Left renal pelvis (tissue), 4 donors: Measurements from ENCODE around the gene TRIM50. TPM values are rescaled to one million over a fixed set of nuclear protein-coding genes. Genes with fewer than 3 reads are reported as not detected.
"Not testable (repeated sequence)": the region's sequence is repeated elsewhere in the genome, so short reads cannot be mapped to it uniquely, and the experiment has no call there.

Source experiments
- DNase-seq, 4 donors: peaks; one replicate each; pipeline ENCODE4 v3.0.0-alpha.2; 2013; ENCODE audit warnings: low read depth in 4 of 4, low spot score in 3 of 4
- polyA plus RNA-seq, 4 donors: library from polyadenylated mRNA; unstranded; fragments of 120-200 nt; gene quantifications; one replicate each; pipeline ENCODE4 v1.2.1, GENCODE V29; 2013; ENCODE audit not compliant: insufficient read length in 4 of 4

Gene TRIM50
- polyA plus RNA-seq, 4 donors: 0.31 to 0.55 TPM; not detected in 2

DNA sequence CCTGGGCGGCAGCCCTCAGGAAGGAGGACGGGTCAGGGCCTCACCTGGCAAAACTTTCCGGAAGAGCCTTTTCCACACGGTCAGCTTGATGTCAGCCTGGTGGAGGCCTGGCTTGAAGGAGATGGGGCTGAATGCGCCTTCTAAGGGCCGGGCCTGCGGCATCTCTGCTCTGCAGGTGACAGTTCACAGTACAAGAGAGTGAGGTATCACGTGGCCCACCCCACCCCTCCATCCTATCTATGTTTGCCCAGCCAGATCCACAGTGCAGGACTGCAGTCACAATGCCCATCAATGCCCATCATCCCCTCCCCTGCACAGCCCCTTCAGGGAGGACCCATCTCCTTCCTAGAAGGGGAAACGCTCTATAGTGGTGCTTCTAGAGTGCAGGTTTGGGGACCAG lies 11.4 kb downstream of the TRIM50 start:
- no peak for DNase-seq

DNA sequence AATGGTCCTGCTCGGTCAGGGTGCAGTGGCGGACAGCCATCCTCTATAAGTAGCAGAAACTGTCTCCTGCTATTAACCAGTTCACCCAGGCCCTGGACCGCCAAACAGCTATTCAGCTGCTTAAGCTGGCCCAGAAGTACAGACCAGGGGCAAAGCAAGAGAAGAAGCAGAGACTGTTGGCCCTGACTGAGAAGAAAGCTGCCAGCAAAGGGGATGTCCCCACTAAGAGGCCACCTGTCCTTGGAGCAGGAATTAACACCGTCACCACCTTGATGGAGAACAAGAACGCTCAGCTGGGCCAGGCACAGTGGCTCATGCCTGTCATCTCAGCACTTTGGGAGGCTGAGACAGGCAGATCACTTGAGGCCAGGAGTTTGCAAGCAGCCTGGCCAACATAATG lies 13.6 kb downstream of the TRIM50 start:
- no peak for DNase-seq

DNA sequence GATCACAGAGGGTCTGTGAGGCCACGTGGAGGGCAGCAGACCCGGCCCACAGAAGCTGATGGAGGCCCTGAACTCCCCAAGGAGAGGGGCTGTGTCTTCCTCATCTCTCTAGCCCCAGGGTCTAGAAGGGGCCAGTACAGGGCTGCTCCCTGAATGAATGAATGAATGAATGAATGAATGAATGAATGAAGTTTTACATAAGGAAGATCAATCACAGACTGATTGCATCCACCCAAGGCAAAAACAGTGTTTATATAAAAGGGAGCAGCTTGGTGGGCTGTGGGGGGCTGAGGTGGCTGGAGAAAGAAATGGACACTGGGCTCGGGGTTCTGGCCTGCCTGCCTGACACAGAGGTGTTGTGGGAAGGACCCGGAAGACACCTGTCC lies 14.4 kb downstream of the TRIM50 start:
- no peak for DNase-seq

DNA sequence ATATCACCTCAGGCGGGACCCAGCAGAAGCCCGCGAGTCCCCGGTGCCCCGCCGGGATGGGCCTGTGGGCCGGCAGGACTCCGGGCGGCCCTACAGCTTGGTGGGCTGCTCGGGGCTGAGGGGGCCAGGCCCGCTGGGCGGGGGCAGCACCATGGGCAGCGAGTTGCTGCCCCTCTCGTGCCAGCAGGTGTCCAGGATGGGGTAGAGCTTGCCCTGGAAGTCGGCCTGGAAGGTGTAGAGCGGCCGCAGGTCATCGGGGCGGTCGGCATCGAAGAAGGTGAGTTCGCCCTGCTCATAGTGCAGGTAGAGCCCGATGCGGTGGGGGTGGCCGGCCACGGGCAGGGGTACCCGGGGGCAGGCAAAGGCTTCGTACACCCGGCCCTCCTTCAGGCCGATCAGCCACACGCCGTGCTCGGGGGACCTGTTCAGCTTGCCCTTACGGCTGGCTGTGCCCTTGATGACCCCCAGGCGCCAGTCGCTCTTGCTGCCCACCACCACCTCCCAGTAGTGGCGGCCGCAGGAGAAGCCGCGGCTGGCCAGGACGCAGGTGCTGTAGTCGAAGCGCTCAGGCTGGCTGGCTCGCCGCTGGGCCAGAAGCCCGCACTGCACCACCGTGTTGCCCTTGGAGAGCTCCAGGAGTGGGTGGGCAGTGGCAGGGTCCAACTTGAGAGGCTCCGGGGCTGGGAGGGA lies 14.9 kb downstream of the TRIM50 start:
- DNase-seq: no peak

DNA sequence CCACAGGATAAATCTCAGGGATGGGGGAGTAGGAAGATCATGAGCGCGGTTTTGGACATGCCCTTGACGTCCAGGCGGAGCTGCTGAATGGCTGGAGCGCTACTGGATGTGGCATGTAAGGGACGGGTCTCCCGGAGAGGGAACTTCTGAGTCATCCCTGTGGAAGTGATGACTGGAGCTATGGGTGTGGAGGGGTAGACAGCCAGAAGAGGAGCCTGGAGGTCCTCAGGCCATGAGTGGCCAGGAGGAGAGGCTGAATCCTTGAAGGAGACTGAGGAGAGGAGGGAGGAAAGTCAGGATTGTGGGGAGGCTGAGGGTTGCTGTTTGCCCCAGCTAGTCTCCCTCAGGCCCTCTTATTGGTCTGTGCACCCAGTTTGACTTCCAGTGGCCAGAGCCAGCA lies 16.5 kb downstream of the TRIM50 start:
- DNase-seq: not testable (repeated sequence)

DNA sequence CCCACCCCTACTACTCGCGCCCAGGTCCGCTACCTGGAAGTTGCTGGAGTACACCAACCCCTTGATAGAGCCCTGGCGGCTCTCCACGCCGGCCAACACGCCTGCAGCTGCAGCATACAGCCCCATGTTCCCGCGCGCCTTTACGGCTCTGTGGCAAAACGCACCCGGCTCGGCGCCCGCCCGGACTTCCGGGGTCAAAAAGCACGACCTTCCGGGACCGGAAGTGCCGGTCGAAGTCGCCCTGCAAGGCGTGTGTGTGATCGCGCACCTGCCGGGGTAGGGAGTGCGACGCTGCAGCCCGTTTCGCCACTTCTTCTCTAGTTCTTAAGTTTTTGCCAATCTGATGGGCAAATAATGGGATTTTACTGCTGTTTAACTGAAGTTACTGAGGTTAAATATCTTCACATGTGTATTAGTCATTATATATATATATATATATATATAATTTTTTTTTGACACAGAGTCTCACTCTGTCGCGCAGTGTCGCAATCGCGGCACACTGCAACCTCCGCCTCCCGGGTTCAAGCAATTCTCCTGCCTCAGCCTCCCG lies 19.1 kb downstream of the TRIM50 start, which contains the start of gene NSUN5:
NSUN5 (minus strand) TSS at position 162 of the 550 bp plus-strand sequence; CDS start at position 126, 36 bp downstream.
- DNase-seq: peak; percentile 29 to 63 (median 52)

DNA sequence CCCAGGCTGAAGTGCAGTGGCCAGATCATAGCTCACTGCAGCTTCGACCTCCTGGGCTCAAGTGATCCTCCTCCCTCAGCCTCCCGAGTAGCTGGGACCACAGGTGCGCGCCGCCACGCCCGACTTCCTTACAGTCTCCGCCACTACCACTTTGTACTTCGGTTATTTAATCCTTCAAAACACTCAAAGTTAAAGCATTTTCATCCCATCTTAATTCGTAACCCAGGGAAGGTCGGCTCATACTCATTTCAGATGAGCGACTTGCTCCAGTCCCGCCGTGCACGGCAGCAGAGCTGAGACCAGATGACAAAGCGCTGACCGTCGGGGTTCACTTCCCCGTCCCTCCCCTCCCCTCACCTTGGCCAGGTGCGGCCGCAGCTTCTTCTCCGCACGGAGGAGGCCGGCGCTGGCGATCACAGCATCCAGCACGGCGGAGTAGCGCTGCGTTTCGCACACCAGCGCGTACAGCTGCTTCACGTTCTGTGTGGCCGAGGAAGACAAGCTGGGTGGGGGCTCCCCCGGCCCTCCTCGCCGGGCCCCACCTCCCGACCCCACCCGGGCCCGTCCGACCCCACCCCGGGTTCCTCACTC lies 19.7 kb downstream of the TRIM50 start:
- no peak for DNase-seq

DNA sequence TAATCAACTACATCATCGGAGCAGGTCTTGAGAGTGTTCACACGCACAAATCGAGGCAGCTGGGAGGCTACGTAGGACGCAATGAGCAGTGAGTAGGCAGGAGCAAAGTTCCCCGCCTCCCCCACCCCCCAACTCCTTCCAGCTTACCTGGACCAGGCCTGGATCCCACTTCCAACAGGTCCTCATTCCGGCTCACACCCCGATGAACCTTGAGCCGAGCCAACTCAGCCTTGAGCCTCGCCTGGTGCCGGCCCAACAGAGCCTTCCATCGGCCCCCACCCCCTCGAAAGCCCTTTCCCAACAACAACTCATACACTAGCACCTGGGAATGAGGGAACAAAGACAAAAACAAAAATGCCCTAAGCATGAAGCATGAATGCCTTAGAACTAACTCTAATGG lies 20.4 kb downstream of the TRIM50 start:
- DNase-seq: no peak

DNA sequence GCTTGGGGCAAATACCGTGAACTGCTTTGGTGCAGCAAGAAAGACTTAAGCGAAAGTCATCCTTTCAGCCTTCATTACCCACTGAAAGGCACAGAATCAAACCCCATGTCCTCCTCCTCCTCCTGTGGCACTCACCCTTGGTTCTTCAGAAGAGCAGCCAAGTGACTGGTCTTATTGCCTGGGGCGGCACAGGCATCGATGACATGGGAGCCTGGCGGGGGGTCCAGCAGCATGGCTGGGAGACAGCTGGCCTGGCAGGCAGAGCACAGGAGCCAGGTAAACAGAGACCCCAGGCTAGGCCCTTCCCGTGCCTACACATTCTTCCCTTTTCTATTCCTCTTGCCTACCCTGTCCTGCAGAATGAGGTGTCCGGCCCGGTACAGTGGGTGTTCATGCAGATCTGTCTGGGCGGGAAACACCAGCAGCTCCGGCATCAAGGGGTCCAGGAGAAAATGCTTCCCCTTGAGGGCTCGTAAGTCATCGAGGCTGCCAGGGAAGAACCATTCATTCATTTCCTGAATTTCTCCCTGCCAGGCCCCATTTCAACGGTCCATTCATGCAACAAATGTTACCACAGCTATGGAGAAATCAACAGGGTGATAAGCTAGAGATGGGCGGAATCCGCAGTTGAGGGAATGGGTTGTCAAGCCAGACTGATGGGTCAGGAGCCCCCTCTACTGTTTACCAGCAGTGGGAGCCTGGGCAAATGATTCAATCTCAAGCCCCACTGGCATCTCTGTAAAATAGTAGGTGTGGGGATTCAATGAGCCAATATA lies 23.1 kb downstream of the TRIM50 start:
- not testable (repeated sequence) for DNase-seq

DNA sequence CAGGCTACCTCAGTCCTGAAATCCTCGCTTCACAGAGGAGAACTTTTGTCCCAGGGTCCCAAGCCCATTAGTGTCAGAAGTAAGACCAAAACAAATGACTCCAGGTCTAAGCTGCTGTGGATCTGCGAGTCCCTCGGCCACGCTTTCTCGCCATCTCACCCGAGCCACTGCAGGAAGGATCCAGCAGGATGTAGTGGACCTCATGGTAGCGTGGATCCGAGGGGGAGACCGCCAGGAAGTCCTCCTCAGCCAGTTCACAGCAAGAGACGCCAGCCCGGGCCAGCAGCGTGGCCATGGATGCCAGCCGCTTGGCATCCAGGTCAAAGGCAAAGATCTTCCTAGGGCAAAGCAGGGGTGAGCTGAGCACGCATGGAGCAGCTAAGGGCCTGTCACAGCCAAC lies 23.8 kb downstream of the TRIM50 start:
- DNase-seq: no peak

DNA sequence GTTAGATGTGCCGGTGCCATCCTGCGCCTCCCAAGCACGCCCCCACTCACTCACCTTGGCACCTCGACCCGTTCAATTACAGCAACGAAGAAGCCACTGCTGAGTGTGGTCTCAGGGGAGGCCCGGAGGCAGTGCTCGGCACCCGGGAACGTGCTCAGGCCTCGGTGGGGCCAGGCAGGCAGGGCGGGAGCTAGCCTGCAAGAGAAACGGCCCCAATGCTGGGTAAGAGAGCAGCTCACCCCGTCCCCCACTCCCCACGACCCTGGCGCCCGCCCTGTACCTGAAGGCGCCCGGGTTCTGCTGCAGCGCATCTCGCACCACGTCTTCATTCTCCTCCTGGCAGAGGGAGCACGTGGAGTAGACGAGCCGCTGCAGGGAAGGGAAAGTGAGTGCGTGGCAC lies 24.3 kb downstream of the TRIM50 start:
- DNase-seq: no peak

DNA sequence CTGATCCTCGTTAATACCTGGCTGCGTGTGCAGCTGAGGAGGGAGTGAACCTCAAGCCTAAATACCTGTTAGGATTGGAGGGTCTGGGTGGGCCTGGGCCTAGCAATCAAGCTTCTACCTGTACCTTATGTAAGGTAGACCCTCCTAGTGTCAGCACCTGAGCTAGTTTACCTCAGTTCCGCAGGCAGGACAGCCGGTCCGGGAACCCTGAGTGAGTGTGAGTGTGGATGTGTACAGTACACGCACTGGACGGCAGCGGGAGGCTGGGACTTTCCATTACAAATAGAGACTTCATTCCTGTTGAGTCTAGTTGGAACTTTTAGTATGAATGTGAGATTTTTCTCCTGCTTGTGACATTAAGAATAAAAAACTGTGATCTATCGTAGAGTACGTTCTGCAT lies 25.0 kb downstream of the TRIM50 start:
- not testable (repeated sequence) for DNase-seq

DNA sequence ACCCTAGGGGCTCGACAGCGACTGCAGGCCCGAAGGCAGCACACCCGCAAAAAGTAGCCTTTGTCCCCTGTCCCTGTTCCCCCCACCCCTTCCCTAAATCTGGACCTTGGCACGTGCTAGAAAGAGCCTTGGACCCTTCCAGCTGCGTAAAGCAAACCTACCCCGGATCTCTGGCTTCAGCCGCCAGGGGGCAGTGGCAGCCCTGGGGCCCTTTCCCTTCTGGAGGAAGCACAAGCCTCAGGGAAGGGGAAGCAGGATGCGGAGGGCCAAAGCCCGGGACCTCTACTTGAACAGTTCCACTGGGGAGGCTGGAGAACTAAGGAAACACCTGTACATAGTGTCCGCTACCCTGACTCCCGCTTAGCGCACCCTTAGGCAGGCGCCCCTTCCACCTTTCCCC lies 26.8 kb downstream of the TRIM50 start:
- DNase-seq: not testable (repeated sequence)

DNA sequence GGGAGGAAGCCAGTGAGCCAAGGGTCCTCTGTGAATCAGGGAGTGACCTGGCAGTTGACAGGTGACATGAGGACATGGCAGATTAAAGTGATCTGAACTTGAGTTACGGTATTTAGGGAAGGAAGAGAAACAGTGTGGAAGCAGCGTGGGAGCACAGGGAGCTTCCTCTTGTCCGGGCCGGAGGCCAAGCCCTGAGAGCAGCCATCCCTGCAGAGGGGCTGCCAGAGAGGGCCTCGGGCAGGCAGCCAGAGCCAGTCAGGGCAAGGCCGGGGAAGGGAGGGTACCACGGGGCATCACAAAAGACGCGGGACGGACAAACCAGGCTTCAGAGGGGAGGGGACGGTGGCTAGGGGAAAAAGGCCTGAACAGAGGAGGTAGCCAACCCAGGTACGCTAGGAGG lies 28.1 kb downstream of the TRIM50 start:
- DNase-seq: not testable (repeated sequence)

DNA sequence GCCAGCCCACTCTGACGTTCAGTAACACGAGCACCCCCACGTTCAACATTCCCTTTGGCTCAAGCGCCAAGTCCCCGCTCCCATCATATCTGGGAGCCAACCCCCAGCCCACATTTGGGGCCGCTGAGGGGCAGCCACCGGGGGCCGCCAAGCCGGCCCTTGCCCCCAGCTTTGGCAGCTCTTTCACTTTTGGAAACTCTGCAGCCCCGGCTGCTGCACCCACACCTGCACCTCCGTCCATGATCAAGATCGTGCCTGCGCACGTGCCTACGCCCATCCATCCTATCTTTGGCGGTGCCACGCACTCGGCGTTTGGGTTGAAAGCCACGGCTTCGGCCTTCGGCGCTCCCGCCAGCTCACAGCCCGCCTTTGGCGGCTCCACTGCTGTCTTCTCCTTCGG lies 30.2 kb downstream of the TRIM50 start:
- DNase-seq: not testable (repeated sequence)

DNA sequence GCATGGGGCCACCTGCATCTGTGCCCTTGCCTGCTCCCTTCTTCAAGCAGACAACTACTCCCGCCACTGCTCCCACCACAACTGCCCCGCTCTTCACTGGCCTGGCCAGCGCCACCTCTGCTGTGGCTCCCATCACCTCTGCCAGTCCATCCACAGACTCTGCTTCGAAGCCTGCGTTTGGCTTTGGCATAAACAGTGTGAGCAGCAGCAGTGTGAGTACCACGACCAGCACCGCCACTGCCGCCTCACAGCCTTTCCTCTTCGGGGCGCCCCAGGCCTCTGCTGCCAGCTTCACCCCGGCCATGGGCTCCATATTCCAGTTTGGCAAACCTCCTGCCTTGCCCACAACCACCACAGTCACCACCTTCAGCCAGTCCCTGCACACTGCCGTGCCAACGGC lies 30.6 kb downstream of the TRIM50 start:
- DNase-seq: not testable (repeated sequence)

DNA sequence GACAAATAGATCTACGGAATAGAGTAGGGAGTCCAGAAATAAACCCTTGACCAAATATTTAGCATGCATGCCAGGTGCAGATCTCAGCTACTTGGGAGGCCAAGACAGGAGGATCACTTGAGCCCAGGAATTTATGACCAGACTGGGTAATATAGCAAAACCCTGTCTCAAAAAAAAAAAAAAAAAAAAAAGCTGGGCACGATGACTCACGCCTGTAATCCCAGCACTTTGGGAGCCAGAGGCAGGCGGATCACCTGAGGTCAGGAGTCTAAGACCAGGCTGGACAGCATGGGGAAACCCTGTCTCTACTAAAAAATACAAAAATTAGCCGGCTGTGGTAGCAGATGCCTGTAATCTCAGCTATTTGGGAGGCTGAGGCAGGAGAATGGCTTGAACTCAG lies 50.7 kb downstream of the TRIM50 start:
- not testable (repeated sequence) for DNase-seq

DNA sequence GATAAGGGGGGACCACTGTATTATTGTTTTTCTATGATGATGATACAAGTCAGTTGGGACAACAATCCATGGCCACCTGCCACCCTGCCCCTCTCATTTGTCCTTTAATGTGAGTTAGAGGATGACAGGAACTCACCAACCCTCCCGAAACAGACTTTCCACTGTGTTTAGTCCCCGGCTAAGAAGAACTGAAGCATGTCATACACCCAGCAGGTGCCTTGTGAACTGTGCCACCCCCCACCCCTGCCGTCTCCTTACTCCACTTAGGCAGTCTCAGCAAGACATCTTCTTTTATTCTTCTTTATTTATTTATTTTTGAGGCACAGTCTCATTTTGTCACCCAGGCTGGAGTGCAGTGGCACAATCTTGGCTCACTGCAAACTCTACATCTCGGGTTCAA lies 60.1 kb downstream of the TRIM50 start:
- DNase-seq: not testable (repeated sequence)

DNA sequence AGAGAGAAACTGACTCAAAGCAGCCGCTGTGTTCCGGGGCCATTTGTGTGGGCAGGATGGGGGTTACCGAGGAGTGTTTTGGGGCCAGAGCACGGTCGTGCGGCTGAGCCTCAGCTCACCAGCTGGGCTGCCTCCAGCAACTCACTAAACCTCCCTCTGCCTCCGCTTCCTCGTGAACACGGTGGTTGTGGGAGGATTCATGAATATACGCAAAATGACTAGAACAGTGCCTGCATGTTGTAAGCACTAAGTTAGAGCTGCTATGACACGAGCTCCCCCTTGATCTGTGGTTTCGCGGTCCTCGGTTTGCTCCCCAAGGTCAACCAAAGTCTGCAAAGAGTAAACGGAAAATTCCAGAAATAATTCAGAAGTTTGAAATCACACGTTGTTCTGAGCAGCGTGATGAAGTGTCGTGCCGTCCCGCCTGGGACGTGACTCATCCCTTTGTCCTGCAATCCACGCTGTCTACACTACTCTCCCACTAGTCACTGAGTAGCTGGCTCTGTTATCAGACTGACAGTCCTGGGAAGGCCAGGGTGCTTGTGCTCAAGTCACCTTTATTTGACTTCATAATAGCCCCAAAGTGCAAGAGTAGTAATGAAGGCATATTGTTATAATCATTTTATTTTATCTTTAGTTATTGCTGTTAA lies 61.0 kb downstream of the TRIM50 start:
- not testable (repeated sequence) for DNase-seq
